Measurements from ENCODE around the gene SUFU.

GRCh38 chr10:102658802-102659201 lies 155.0 kb downstream of the SUFU start:
- TF ChIP-seq CTCF (IDR thresholded peaks at IDR 0.05) = no peak
- TF ChIP-seq POLR2A (IDR thresholded peaks at IDR 0.05) = no peak

All from esophagus squamous epithelium (tissue), 4 donors.